Measurements from ENCODE around the gene DNAH6.

Gene DNAH6

DNA sequence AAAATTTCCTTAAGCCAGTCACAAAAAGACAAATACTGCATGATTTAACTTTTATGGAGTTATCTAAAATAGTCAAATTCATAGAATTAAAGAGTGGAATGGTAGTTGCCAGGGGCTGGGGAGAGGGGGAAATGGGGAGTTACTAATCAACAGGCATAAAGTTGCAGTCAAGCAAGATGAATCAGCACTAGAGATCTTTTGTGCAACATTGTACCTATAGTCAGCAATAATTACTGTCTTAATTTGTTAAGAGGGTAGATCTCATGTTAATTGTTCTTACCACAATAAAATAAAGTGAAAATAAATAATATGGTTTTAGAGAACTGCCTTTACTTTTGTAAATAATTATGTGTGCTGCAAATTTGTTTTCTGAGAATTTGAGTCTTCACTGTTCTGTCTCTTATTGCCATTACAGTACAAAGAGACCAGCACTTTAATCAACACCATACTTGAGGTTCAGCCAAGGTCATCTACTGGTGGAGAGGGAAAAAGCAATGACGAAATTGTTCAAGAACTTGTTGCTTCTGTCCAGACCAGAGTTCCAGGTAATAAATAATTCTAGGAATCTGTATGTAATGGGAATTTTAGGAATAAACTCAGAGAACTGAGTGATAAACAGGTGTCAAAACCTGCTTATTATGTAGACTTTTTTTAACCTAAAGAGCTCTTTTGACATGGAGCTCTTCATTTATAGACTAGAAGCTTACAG is 289.1 kb downstream of the DNAH6 start:
- DNase-seq = no peak

- DNase-seq = no peak
Measured at GRCh38 chr2:84807063-84807485, 290.8 kb downstream of the DNAH6 start.

DNA sequence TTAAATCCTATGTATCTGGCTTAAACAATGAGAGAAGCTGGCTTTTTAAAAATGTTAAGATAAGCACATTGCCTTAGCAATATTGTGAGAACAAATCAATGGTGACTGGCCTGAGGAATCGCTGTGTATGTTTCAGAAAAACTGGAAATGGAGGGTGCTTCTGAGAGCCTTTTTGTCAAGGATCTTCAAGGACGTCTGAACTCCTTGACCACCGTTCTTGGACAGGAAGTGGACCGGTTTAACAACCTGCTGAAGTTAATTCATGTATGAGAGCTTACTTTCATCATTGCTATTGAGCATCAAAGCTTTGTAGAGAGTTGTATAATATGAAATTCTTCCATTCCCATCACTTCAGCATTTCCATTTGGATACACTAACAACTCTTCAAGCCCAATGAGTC is 292.0 kb downstream of the DNAH6 start:
- DNase-seq = no peak

DNA sequence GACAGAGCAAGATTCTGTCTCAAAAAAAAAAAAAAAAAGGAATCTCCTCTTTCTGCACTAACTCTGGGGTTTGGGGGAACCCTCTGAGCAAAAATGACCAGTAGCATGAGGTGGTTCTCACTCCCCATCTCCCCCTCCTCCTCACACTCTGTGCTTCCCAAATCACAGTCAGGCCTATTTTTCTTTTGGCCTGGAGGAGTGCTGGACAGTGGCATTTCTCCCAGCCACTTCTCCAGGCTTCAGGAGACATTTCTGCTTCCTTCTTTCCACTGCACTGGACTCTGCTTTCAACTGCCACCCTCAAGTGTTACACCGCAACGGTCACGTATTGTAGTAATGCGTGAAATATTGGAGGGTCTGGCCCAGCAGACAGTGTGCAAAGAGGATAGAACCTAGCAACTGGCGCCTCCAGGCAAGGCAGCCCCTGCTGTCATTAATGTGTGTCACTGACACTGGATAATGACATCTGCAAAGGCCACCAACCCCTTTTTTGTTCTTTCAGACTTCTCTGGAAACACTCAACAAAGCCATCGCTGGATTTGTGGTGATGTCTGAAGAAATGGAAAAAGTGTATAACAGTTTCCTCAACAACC is 295.6 kb downstream of the DNAH6 start:
- no peak for DNase-seq

DNA sequence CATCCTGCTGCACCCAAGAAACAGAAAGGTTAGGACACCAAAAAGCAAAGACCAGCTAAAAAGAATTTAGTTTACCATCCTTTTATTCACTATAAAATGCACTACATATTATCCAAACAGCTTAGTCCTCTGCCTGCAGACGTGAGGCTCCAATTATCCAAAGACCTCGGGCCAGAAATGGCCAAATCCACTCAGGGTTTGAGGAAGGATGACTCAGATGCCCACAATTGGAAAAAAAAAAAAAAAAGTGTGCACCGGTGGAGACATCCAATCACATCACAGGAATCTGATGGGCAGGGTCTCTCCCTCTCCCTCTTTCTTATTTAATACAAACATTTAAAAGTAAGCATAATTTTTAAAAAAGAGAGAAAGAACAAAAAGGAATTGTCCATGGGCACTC is 298.8 kb downstream of the DNAH6 start:
- no peak for DNase-seq

- DNase-seq = no peak
Measured at GRCh38 chr2:84816426-84817026, 300.2 kb downstream of the DNAH6 start.

DNA sequence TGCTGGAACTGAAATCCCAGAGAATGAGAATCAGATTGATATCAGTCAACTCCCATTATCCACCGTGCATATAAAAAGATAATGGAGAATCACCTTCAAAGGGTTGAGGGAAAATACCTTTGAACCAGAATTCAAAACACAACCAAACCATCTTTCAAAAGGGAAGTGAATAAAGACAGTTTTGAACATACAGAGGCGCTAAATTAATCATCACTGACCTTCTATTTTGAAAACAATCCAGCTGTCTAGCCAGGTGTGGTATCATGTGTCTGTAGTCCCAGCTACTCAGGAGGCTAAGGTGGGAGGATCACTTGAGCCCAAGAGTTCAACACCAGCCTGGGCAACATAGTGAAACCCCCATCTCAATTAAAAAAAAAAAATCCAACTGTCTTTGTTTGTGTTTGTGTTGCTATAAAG is 300.9 kb downstream of the DNAH6 start:
- no peak for DNase-seq

DNA sequence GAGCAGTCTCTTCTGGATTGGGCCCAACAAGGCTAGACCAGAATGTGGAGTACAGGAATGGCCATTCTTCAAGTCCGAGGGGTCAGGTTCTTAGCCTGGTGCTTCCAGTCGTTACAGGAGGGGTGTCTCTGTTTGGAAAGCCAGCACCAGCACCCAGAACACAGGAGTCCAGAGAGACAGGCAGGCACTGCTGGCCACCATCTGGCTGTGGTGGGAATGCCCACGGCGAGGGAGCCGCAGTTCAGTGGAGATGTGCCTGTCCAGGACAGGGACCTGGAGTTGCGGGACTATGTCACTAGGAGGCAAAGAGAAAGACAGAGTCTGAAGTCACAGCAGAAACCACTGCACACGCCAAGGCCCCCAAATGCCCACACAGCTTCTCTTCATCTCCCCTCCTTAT is 305.5 kb downstream of the DNAH6 start:
- DNase-seq = no peak

DNA sequence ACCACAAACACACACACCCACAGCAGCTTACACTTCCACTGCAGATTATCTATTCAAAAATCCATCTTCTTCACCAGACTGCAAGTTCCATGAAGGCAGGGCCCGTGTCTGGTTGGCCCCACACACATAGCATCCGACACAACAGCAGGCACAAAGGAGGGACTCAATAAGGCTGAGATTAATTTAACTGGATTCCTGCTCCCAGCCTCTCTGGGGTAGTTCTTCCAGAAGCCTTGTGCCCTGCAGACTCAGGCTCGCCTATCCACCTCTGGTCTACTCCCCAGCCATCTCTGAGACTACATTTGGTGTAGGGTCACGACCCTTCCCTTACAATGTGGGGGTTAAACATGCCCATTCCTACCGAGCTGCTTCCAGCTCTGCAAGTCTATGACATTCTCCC is 306.9 kb downstream of the DNAH6 start:
- DNase-seq = no peak

DNA sequence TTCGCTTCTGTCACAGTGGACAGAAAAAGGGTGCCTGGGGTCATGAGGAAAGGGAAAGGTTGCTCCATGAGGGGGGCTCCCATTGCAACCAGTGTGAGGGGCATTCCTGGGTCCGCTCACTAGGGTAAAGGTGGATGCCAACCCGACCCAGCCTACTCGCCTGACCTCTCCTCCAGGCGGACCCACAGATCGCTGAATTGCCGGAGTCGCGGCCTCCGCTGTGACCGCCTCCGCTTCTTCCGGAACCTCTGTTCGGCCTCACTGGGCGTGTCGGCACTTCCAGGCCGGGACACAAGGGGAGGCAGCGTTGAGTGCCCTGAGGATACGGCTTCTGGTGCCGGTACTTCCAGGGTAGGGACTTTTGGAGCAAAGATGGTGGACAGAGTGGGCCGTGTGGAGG is 307.5 kb downstream of the DNAH6 start:
- DNase-seq = no peak

DNA sequence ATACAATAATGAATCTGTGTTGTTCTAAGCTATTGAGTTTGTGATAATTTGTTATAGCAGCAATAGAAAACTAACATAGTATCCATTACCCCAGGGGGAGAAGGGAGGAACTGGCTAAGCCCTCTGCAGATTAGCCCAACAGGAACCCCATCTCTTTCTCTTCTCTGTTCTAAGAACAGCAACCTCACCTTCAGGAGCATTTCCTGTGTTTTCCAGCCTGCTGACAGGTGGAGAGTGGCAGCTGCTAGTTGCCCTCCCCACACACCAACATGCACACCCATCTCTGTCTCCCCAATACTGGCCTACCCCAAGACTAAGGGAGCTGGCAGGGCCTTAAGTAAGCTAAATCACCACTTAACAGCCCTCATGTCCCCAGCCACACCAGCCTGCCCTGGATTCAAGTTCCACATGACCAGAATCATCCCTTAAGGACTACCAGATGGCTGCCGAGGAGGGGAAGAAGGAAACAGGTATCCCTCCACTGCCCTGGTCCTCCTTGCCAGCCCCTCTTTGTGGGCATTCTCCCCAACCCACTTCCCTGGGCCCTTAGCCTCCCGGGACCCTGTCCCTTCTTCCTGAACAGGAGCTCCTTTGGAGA is 311.8 kb downstream of the DNAH6 start:
- no peak for DNase-seq

DNA sequence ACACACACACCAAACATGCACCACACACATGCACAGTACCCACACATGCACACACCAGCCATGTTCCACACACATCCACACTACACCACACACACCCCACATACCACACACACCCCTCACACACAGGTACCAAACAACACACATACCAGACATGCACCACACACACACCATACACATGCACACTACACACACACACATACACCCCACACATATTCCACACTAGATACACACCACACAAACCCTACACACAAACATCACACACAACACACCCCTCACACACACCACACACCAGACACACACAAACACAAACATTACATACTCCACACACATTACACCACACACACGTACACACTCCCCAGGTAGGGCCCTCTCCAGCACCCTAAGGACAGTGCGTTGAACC is 313.4 kb downstream of the DNAH6 start:
- DNase-seq = no peak

DNA sequence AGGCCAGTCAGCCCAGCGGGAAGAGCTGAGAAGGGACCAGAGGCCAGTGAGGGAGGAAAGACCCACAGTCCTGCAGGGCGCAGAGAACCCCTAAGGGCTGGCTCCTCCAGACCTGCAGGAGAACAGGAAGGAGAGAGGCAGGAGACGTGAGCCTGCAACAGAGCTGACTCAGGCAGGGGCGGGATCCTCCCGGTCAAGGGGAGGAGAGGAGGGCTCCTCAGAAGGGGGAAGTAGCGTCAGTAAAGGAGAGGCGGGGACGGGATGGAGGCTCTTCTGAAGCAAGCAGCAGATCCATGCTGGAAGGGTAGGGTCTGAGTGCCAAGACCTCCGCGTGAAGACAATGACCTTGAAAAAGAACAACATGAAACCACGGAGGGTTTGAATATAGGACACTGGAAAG is 313.8 kb downstream of the DNAH6 start:
- no peak for DNase-seq

DNA sequence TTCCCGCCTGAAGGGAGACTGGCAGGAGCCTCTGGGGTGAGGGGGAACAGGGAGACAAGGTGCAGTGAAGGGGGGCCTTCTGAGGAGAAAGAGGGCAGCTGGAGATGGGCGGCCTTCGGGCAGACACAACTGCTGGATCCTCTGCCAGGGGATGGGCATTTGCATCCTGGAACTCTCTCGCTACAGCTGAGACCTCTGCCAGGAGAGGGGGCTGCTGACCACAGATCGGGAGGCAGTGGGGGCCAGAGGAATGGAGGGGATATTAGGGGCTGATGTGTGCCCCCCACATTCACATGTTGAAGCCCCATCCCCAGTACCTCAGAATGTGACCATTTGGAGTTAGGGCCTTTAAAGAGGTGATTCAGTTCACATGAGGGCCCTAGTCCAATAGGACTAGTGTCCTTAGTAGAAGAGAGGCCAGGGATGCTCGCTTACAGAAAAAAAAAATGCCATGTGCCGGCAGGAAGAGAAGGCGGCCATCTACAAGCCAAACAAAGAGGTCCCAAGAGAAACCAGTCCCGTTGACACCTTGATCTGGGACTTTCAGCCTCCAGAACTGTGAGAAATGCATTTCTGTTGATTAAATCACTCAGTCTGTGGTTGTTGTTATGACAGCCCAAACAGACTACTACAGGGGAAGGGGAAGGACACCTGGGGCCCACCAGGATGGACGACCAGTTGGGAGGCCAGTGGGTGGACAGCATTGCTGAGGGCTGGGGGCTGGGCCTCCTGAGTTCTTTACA is 314.6 kb downstream of the DNAH6 start:
- DNase-seq = no peak

GRCh38 chr2:84832772-84833461 is 316.6 kb downstream of the DNAH6 start:
- DNase-seq = no peak

GRCh38 chr2:84833481-84834150 is 317.3 kb downstream of the DNAH6 start:
- DNase-seq = no peak

- DNase-seq = no peak
Measured at GRCh38 chr2:84836215-84836614, 319.9 kb downstream of the DNAH6 start.

DNA sequence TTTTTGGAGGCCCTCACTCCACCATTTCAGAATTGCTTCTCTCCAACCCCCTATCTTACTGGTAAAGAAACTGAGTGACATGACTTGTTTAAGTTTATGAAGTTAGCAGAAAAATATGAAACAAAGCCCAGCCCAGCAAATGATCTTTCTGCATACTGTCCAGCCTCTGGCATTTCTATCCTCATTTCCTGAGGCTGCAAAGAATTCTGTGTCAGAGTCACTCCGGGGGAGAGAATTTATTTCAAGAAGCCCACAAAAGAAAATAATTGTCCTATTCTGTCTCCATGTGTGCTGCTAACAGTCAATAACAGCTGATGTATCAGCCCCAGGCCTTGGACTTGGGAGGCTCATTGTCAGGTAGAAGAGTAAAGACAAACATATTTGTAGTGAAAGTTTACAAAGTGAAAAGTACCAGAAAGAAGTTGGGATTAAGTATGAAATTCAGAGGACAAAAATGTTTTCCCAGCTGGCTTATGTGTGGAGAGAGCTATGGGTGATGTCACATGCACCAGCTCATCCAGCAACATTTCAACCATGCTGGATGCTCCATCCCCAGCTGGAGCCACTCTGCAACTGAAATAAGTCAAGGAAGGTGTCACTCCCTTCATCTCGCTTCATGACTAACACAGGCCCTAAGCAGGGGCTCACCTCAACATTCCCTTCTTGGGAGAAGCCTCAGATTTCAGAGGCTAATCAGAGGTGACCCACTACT is 322.3 kb downstream of the DNAH6 start:
- DNase-seq = no peak

GRCh38 chr2:84839851-84840250 is 323.6 kb downstream of the DNAH6 start:
- no peak for DNase-seq

DNA sequence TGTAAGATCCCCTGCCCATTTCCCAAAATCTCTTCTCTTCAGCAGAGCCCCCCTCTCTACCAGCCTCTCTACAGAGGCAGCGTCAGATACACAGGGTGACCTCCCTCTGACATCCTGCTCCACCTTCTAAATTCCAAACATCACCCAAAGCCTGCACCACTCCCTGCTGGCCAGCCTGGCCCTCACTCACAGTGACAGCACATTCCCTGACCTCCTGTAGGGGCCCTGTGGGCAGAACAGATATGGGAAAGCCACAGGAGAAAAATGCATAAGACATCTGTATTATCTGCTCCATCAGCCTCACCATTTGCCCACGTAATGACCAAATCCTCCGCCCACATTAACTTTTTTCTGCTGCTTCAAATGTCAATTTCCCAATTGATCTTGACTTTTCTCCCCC is 324.0 kb downstream of the DNAH6 start:
- no peak for DNase-seq

- DNase-seq = no peak
Measured at GRCh38 chr2:84841577-84841976, 325.3 kb downstream of the DNAH6 start.

GRCh38 chr2:84844141-84844540 is 327.8 kb downstream of the DNAH6 start:
- DNase-seq = no peak

Data from NCI-H1092 (cell line).